GM12801 (cell line): Measurements from ENCODE around the gene HEMK1.

Source experiments
- CTCF ChIP-seq: IDR thresholded peaks from one replicate; pipeline ENCODE4 v1.5.1; 2011; ENCODE audit warnings: control low read depth; ENCODE audit not compliant: insufficient read length; ENCODE audit errors: extremely low read depth

Gene HEMK1

GRCh38 chr3:50559702-50560101, 9.6 kb upstream of the HEMK1 start:
- no peak for TF ChIP-seq CTCF

DNA sequence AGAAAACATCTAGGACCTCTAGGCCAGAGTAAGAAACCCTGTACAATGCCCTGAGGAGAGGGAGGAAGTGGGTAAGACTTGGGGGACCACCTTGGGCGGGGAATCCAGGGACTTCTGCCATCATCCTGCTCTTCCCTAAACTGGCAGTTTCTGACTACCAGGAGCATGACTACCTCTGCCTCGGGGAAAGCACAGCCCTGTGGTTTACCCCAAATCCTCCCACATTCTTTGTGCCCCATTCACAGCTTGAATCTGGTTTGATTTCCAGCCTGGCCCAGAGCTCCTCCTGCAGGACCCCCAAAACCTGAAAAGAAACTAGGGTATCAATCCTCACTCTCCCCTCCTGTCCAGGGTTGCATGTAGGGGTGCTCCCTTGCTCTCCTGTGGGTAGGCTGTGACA, 6.5 kb upstream of the HEMK1 start:
- TF ChIP-seq CTCF: no peak

DNA sequence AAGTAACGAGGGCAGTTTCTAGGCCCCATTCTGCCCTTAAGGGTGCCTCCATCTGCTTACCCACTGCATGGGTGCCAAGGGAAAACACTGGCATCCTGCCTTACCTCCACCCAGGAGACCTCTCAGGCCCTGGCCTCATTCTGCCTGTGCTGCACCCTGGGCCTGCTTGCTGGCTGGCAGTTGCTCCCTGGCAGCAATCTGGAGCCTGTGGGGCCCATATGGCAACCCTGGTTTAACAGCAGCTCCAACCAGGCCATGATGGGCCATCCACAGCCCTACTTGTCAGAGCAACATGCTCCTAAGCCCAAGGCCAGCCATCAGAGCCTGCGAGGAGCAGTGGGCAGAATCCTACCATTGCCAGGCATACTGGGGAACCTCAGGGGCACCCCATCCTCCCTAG, 5.5 kb upstream of the HEMK1 start:
- TF ChIP-seq CTCF: no peak

DNA sequence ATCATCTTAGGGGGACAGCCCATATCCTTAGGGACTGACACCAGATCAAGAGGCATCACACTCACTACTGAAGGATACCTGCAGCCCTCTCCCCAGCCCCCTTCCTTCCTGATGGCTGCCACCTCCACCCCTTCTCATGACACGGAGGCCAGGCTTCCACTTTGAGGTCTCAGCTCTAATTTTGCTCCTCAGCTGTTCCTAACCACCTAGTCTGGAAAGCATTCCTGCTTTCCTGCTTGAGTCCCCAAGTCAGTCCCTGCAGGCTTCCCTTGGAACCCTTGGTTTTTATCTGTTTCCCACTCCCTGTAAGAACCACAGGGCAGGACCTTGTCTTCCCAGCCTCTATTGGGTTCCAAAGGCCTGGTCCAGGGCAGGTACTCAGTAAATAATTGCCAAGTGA, 5.0 kb upstream of the HEMK1 start:
- TF ChIP-seq CTCF: no peak

- TF ChIP-seq CTCF: no peak
Observed at GRCh38 chr3:50567011-50567385, 2.3 kb upstream of the HEMK1 start.

DNA sequence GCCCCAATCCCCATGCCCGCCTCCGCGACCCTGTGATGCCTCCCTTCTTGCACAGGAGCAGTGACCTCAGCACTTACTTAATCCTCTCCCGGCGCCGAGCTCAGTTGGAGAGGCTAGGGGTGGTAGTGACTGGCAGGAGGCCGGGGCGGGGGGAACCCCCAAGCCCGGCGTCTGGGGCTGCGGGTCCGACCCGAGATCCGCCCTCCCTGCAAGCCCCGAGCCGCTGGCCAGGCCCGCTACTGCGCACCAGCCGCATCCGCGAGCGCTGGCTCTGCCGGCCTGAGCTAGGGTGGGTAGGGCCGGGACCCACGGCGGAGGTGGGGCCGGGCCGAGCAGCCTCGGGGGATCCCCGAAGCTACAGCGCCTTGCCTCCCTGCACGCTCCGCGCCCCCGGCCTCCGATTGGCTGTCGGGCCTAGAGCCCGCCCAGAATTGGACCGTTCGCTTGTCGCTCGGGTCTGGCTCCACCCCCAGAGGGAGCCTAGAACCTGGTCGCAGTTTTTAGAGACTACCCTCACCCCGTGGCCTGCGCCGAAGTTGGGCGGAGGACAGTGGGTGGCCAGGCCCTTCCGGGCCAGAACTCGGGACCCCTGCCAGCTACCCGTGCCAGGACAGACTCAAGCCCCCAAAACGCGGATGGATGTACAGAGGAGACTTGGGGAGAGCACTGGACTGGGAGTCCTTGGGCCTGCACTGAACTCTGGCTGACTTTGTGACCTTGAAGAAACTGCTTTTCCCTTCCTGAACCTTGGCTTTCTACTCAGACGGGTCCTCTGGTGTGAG, 1.7 kb upstream of the HEMK1 start, which contains the start of gene C3orf18:
TSS of gene C3orf18 (minus strand) at position 362 of the 782 bp plus-strand sequence. CDS start 2,048 bp downstream, outside the sequence.
- no peak for TF ChIP-seq CTCF

DNA sequence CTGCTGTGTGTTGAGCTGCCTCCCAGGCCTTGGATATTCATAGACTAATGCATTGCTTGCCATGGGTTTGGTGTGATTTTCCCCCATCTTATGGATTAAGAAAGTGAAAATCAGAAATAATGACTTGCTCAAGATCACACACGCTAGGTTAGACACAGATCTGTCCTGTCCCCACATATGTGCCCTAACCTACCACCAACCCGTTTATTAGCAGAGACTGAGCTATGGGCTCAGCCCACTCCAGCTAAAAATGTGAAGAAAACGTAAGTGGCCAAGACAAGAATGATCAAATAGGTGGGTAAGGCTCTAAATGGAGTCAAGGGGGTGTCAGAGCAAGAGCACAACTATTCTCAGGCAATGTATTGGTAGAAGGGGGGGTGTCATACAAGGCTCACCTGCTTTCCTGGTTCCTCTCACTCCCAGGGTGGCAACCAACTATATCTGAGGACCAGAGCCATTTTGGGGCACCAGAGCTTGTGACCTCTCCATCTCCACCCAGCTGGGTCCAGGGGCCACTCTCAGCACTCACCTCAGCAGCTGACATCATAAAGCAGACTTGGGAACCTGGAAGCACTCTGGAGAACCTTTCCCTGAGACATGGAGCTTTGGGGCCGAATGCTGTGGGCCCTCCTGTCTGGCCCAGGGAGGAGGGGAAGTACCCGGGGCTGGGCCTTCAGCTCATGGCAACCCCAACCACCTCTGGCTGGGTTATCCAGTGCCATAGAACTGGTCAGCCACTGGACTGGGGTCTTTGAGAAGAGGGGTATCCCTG, 1.4 kb downstream of the HEMK1 start:
- no peak for TF ChIP-seq CTCF
